Left hindlimb (tissue), 1 donor: ENCODE measurements around the gene RPS19.

Source experiments
- DNase-seq: peaks from one replicate; pipeline ENCODE4 v3.0.0-alpha.2; 2018

The RPS19 gene

DNA sequence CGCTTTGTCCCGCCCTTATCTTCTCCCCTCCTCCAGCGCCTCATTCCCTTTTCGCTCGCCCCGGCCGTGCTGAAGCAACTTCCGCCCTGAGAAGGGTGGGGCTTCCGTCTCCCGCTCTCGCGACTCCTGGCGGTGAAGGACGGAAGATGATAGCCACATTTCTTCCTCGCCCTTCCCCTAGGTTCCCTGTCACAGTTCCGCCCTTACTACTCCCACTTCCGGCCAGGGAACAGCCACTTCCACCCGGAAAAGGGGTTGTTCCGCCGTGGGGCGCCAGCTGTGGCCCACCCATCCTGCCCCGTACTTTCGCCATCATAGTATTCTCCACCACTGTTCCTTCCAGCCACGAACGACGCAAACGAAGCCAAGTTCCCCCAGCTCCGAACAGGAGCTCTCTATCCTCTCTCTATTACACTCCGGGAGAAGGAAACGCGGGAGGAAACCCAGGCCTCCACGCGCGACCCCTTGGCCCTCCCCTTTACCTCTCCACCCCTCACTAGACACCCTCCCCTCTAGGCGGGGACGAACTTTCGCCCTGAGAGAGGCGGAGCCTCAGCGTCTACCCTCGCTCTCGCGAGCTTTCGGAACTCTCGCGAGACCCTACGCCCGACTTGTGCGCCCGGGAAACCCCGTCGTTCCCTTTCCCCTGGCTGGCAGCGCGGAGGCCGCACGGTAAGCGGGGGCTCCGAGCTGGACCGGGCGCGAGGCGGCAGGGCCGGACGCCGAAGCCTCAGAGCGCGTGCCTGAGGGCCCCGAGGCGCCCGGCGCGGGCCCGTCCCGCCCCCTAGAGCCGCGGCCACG, at the start of gene RPS19:
Gene RPS19 (plus strand): TSS at position 638 of the 801 bp plus-strand sequence. CDS start 520 bp downstream, outside the sequence.
- DNase-seq = peak; percentile 99

DNA sequence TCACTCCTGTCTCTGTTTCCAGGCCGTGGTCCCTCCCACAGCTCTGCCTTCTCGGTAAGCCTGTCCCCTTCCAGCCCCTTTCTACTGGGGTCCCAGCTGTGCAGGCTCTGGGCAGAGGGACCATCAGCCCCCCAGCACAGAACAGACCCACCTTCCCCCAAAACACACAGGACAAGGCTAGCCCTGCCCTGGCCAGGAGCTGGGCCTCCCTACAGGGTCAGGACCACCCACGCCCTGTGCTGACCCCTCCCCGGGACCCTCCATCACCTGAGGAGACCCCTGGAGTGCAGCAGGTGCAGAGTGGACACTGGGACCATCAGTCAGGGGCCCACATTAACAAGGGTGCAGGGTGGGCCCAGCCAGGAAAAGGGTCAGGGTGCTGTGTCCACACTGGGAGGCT, 49.8 kb upstream of the RPS19 start:
- no peak for DNase-seq

DNA sequence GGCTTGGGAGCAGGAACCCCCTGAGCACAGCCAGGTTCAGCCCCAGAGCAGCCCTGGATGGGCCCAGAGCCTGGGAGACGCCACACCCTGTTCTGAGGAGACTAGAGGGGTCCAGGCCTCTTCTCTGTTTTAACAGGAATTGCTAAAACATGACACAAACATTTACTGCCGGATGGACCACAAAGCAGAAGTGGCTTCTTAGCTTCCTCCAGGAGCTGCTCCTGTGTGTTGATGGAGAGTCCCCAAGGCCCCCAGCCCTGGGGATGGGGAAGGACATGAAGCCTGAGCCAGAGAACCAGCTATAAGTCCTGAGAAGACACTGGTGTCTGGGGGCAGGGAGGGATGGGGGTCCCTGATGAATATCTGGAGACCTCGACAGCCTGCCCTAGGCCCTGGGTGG, 49.0 kb upstream of the RPS19 start:
- no peak for DNase-seq

DNA sequence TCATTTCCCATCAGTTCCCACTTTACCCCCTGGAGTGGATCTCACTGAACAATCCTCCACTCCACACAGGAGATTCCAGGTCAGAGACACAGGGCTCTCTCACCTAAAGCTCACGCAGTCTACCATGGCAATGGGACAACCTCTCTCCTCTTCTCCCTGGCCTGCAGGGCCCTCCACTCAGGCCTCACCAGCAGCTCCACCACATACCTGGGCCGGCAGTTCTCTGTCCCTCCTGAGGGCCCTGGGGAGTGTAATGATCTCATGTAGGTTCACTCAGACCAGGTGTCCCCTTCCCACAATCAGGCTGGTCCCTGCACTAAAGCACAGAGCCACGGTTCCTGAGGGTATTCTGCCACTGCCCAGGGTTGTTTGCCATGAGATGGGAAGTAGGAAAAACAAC, 48.1 kb upstream of the RPS19 start:
- no peak for DNase-seq

DNA sequence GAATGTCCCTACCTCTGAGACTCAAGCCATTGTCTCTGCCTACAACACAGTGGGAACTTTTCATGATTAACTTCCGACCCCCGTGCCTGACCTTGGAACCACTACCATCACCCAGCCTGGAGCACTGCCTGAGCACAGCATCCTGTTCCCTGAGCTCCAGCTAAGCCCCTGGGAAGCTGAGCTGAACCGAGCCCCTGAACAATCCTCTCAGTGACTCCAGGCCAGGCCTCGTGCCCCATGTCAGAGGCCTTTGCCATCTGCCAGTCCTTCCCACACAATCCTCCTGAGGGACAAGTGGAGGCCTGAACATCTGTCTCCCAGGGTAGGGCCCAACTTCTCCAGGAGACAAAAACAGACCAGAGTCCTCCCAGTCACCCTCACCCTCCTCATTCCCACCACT, 46.1 kb upstream of the RPS19 start:
- no peak for DNase-seq

DNA sequence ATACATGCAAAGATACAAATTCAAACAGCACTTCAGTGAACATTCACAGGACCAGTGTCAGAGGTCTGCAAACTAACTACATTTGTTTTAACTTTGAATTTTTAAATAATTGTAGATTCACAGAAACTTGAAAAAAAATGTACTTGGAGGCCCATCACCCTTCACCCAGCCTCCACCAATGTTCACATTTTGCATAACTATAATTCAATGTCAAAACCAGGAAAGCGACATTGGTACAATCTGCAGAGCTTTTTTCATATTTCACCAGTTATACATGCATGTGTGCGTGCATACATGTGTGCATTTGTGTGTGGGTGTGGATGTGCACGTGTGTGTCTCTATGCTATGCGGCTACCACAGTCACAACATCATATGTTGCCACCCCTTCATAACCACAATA, 44.8 kb upstream of the RPS19 start:
- DNase-seq = no peak

DNA sequence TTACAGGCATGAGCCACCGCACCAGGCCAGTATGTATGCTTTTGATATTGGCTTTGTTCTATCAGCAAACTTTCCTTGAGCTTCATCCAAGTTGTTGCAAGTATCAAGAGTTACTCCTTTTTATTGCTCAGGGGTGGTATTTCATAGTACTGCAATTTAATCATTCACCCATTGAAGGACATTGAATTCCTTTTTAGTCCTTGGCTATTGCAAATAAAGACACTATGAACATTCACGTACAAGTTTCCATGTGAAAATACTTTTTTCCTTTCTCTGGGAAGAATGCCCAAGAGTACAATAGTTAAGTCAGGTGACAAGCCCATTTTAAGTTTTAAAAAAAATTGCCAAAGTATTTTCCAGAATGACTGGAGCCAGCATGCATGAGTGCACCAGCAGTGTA, 43.3 kb upstream of the RPS19 start:
- DNase-seq = no peak

DNA sequence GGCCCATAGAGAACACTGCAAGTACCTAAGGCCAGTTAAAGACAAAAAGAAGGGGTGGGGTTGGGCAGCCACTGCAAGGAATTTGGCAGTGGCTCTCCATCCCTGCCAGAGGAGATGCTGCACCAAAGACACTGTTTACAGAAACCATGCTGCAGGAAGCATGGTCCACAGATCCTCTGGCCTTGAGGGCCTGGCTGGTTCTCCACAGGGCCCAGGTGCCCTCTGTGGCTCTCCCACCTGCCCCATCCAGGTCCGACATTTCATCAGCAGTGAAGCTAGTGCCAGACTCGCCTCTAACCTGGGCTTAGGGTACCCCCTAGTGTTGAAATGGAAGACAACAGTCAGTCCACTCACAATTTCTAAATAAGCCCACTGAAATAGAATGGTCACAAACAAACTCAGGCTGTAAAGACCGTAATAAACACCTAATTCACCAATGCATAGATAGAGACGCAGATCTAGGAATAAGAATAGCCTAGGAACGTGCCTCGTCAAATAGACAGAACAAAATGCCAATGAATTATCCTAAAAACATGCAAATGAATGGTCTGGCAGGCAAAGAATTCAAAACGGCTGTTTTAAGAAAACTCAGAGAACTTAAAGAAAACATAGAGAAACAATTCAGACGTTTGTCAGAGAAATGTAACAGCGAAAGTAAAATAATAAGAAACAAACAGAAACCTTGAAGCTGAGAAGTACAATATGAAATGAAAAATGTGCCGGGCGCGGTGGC, 38.9 kb upstream of the RPS19 start:
- DNase-seq = no peak

DNA sequence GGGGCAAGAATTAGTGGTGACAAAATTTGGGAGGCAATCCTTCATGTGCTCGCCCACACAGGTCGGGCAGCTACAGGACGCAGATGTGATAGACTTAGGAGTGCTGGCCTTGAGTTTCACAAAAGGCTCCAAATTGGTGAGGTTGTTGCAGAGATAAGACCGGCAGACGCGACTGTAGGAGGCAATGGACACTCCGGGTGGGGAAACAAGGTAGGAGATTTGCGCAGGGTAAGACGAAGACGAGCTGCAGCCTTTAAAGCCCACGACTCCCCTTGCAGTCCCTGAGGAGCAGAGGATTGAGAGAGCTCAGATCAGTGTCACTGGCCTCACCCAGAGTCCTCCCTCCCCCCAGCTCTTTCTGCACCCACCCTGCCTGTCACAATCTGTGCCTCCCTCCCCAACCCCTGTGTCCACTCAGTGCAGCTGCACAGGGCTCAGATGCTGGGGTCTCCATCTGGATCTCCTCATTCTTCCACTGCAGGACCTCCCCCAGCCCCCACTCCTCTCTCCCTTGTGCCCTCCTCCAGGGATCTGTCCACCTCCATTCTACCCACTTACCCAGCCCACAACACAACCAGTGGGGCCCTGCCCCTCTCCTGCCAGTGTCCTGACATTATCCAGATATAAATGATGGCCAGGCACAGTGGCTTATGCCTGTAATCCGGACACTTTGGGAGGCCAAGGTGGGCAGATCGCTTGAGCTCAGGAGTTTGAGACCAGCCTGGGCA, 21.9 kb upstream of the RPS19 start:
- no peak for DNase-seq

DNA sequence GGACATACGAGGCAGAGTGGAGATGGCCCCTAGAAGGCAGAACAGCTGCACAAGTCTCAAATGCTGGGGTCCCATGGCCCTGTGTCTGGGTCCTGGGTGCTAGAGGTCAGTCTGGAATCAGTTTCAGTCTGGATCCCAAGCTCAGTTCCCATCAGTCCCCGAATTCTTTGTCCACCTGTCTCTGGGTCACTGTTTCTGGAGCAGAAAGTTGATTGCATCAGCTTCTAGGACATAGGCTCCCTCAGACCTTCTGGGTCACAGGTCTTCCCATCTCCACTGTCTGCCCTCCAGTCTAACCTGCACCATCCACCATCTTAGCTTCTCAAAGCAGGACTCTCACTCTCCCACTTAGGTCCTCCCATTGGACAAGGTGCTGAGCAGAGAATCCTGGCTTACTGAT, 20.8 kb upstream of the RPS19 start:
- no peak for DNase-seq

DNA sequence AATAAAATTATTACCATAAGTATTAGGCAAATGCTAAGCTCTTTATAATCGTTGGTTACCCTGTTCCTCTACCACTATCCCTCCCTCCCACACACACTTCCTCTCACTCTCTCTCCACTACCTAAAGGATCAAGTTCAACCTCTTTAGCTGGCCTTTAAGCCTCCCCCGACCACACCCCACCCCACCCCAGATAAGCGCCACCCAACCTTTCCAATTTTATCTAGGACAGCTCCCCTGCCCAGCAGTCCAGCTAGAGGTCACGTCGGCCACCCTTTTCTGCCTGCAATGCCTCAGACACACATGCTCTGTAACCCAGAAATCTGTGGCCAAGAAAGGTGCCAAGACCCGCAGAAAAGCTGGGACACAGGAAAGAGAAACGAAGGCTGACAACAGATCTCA, 16.7 kb upstream of the RPS19 start:
- no peak for DNase-seq

DNA sequence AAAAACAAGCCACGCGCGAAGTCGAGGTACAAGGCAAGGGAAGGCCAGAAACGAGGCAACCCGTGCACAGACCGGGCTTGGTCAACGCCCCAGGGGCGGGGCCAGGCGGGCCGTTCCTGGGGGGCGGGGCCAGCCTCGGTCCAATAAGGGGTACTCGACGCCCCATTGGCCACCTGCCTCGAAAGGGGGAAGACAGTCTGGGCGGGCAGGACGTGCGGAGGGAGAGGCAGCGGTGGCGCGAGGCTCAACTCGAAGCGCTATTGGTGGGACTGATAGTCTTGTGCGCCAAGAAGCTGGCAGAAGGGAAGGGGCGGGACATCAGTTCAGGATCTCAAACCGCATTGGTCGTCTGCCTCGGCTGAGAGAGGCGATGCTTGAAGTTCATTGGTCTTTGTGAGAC, 15.5 kb upstream of the RPS19 start, which contains the start of gene LYPD4:
Gene LYPD4 (minus strand): TSS at position 83 of the 400 bp plus-strand sequence. CDS start 5,398 bp downstream, outside the sequence.
- no peak for DNase-seq

DNA sequence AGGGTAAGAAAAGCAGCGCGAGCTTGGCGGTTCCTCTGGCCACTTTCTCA, 15.2 kb upstream of the RPS19 start, which contains the start of gene DMRTC2:
Gene DMRTC2 (plus strand): TSS at position 42 of the 50 bp plus-strand sequence. CDS start 2,387 bp downstream, outside the sequence.
- DNase-seq = no peak

DNA sequence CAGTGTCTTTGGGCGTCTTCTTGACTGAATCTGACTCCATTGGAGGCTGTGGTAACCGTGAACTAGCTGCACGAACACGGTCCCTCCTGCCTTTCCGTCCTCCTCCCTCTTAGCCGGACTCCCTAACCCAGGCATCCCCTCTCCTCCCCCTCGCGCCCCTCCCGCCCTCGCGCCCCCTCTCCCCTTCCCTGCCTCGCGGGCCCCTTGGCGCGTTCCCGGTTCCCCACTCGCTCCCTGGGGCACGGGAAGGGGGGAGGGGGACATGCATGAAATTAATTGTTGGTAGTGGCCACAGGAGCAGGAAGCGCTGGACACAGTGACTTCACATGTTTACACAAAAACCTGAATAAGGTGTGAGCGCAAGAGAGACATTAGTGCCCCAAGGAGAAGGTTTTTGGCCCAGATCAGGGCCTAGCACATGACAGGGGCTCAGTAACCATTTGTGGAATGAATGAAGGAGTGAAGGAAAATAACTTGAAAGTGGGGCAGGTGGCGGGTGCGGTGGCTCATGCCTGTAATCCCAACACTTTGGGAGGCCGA, 14.9 kb upstream of the RPS19 start:
- no peak for DNase-seq

DNA sequence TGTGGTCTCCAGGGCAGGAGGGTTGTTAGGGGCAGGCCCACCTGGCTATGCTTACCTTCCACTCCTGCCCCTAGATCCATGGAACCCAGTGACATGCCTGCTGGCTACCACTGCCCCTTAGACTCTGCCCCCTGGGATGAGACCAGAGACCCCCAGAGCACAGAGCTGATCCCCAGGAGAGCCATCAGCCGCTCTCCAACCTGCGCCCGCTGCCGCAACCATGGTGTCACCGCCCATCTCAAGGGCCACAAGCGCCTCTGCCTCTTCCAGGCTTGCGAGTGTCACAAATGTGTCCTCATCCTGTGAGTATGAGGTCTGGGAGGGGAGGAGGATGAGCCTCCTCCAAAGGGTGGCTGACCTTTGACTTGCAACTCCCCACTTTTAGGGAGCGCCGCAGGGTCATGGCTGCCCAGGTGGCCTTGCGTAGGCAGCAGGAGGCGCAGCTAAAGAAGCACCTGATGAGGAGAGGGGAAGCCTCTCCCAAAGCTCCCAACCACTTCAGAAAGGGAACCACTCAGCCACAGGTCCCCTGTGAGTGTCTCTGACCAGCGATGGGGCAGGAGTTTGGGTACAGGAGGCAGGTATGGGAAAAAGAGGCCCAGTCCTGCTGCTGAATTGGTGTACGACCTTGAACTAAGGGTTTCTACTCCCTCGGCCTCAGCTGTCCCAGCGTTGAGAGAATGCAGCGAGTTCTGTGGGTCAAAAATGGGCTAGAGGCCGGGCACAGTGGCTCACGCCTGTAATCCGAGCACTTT, 12.5 kb upstream of the RPS19 start:
- DNase-seq = no peak

DNA sequence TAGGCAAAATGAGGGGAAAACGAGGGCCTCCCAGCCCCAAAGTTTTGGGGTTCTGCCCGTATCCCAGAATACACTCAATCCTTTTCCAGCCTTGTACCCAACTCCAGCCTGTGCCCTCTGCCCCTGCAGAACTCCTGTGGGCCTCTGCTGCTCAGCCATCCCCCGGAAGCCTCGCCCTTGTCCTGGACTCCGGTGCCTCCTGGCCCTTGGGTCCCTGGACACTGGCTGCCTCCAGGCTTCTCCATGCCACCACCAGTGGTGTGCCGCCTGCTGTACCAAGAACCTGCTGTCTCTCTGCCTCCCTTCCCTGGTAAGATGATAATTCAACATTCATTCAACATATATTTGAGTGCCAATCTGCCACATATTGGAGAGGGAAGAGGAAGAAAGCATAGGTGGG, 11.4 kb upstream of the RPS19 start:
- no peak for DNase-seq

DNA sequence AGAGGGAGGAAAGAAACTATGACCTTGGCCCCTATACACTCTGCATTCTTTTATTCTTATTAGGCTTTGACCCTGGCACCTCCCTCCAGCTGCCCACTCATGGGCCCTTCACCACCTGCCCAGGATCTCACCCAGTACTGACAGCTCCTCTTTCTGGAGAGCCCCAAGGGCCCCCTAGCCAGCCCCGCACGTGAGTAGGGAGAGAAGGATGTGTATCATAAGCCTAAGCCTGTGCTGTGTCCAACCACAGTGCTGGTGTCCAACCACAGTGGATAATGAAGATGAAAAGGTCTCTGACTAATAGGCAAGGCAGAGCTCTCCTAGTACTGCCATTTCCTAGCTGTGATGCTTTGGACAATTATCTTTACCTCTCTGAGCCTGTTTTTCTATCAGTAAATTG, 11.0 kb upstream of the RPS19 start:
- no peak for DNase-seq

DNA sequence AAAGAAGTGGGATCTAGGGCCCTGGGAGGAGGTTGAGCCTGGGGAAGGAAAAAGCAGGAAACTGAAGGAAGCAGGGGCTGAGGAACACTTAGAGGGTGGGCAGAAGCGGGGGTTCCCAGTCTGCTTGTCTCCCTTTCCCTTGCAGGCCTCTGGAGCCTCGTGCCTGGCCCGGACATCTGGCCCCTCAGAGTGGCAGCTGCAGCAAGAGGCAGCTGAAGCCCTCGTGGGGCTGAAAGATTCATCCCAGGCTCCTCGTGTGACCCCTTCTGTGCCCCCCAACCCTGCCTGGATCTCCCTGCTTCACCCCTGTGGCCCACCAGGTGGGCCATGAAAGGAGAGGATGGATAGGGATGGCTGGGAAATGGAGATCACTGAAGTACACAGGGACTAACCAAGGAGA, 9.7 kb upstream of the RPS19 start:
- no peak for DNase-seq

DNA sequence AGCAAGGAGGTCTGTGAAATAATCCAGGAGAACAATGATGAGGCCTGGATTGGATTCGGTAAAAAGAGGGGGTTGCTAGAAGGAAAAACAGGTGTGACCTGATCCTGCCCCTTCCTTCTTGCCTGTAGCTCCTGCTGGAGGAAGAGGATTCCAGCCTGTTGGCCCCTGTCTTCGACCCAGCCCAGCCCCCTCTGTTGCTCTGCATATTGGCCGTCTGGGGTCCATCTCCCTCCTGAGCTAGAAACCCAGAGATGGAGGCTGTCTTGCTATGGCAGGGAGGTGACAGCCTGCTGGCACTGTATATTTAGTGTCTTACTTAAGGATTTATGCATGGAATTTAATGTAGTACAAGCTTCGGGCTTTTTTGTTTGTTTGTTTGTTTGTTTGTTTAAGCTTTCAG, 8.6 kb upstream of the RPS19 start:
- no peak for DNase-seq

DNA sequence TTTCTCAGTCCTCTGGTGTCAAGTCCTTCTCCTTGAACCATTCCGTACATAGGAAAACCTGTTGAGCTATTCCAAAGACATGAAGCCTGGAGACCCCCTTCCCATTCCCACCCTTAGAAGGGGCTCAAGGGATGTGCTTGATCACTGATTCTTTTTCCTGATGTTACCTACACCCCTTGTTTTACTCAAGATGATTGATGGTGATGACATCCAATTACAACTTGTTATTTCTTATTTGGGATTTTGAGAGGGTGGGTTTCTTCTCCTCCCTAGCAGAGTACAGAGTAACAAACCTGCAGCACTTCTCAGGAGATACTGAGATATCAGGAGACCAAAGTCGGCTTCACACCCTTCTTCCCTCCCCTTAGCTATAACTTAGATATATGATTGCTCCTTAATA, 6.7 kb upstream of the RPS19 start:
- DNase-seq = no peak

DNA sequence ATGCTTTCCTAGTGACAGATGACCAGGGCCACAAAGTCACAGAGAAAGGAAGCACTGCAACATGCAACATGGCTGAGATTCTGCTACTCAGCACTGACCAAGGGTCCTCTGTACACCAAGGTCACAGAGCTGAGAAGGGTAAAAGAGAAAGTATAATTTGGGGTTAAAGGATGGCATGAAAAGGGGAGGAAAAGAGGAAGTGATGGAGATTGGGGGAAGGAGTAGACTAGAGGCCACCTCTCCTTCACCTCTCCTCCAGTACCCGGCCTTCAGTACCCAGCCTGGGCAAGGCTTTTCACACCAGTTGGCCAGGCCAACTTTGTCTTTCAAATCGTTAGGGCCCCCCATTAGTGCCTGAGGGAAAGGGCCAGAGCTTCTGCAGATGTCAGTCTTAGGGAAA, 6.3 kb upstream of the RPS19 start:
- no peak for DNase-seq

DNA sequence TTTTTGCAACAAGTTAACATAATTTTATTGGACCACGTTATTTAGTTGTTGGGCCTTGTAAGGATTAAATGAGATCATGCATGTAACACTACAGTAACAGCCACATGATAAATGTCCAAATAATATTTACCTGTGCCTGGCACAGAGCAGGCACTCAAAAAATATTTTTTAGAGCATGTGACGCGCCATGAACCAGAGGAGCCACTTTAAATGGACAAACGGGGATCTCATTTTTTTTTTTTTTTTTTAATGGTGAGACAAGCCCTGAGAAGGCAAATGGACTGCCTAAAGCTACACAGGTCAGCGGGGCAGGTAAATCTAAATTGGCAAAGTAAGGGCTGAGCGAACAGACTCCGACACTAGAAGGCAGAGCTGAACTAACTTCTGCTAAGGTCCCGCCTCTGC, 840 bp upstream of the RPS19 start:
- DNase-seq = no peak

DNA sequence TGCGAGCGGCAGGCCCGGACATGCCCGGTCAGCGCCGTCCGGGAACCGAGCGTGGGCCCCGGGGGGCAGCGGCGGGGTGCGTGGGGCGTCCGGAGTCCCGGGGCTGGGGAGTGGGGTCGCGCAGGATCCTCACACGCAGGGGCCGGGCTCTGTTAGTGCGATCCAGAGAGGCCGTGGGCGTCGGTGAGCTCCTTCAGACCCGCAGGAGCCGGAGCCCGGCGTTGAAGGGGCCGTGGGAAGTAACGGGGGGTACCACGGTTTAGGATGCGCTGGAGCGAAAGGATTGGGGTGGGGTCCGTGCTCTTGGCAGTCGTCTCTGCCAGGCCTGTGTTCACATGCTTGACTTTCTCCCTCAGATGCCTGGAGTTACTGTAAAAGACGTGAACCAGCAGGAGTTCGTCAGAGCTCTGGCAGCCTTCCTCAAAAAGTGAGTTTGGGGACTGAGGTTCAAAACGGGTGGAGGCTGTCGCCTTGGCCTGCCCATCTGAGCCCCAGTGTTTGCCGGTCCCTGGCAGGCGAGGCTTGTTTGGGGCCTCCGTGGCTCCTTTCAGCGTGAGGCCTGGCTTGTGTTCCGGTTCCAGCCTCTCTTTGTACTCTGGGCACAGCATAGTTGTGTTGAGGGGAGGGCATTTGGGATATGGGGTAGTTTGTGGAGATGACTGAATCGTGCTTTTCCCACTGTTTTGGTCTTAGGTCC, 512 bp downstream of the RPS19 start:
- peak; percentile 64 for DNase-seq
